CD4-positive, alpha-beta T cell treated with Interferon alpha-2 for 1 hour (primary cell): Measurements from ENCODE around the gene LDLRAP1.

Experiments
- DNase-seq, 2 donors: peaks; one replicate each; pipeline ENCODE4 v3.0.0-alpha.2; 2020 to 2022

Gene LDLRAP1

GRCh38 chr1:25610822-25611630 is 67.6 kb downstream of the LDLRAP1 start:
- peak in 1 of 2 donors; percentile 45 for DNase-seq

DNA sequence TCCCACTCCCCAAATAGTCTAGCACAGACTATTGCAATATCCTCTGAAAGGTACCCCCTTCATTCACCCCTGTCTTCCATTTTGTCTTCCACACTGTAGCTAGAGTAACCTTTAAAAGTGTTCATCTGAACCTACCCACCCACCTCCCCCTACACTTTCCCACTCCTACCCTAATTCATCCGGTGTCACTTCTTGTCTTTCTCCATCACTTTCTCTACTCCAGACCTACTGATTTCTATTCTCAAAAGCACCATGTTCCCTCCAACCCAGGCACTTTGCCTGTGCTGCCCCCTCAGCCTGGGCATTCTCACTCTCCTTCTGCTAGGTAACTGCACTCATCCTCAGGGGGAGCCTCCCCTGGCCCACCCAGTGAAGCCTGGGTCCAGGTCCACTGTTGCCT is 68.4 kb downstream of the LDLRAP1 start:
- no peak for DNase-seq

DNA sequence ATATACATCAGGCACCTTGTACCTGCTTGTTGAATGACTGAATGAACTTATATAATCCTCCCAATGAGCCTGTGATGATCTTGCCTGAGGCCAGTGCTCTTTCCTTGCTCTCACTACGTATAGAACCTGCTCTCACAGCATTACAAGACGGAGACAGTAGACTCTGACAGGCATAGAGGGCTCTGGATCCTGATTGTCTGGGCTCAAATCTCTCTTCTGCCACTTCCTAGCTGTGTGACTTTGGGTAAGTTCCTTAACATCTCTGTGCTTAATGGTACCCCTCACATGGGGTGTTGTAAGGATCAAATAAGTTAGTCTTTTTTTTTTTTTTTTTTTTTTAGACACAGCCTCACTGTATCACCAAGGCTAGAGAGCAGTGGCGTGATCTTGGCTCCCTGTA is 69.0 kb downstream of the LDLRAP1 start:
- DNase-seq: no peak

GRCh38 chr1:25613091-25613490 is 69.7 kb downstream of the LDLRAP1 start:
- no peak for DNase-seq

DNA sequence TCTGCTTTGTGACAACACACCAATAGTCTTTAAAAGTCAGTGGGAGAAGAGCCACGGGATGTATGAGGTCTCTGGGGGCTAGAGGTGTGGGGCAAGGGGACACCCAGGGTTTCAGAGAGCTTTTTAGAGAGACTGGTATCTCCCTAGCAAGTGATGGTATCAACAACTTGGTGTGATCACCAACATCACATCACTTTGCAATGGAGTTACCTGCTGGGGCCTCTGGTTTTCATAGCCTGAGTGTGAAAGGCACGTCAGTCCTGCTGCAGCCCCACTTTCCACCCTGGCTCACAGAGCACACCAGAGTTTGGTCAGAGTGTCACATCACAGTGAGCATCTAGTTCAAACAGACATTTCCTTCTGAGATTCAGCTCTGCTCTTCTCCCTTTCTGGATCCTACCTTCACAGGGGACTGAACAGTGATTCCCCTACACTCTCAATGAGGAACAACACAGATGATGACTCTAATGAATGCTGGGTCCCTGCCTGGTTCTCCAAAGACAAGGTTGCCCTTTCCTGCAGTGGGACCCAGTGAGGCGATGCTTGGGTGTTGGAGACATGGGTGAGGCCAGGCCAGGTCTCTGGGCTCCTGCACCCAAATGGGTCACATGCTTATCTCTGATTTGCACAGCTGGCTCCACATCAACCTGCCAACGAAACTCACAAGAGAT is 71.2 kb downstream of the LDLRAP1 start:
- DNase-seq: no peak

DNA sequence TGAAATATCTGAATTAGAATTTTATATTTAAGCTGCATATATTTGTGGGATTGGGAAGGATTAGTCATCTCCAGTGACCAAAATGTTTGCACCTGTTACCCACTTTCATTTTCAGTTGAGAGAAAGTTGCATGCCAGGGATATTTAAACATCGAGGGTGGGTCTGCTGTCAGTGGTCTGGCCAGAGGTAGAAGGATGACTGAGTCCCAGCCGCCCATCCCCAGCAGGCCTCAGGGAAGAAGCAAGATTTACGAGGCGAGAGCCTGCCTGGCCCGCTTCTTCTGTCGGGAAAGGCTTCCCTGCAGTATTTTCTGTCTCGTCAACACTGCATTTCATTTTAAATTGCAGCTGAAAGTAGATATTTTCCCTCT is 71.8 kb downstream of the LDLRAP1 start:
- DNase-seq: no peak

DNA sequence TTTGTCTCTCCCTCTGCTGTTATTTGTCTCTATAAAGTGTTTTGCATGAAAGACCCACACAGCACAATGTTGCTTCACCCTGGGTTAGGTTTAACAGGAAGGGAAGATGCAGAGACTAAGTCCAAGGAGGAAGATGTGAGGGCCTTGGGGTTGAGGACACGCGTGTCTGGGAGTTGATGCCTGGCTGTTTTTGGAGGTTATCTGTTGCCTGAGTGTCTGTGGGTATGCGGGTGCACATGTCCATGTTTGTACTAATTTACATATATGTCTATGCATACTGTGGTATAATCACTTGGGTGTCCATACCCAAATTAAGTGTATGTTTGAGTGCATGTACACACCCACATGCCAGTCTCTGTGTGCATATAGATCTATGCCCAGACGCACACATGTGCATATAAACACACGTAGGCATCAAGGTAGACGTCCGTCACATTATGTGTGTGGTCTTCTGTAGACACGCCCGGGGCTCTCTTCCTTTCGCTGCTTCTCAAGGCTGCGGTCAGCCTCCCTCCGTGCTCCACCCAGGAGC is 72.2 kb downstream of the LDLRAP1 start:
- DNase-seq: no peak

DNA sequence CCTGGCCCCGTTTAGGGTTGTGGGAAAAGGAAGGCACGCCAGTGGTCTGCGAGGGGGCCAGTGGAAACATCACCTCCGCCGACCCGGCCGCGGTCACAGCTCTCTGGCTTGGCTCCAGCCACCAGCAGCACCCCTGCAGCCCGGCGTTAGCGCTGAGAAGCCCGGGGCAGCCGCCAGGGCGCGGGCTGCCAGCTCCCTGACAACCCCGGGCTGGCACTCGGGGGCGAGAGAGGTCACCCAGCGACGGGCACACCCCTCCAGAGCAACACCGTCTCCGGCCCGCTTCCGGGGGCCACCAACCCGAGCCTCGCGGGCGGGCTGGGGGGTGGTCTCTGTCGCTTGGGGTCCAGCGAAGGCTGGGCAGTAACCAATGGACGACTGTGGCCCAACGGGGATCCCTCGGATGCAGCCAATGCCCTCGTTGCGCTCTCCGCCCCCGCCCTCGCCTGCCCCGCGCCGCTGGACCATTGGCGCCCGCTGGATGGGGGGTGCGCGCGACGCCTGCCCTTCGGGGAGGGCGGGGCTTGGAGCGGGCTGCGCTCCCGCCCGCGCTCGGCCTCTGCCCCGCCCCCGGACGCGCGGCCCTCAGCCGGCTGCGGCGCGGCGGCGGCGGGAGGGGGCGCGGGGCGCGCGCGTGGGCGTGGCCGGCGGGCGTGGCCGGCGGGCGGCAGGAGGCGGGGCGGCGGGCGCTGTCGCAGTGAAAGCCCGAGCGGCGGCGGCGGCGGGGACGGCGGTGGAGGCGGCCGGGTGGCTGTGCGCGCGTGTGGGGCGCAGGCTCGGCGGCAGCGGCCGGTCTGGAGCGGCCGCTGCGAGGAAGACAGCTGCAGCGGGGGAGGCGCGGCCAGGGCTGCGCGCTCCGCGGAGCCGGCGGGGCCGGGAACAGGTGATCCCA is 72.9 kb downstream of the LDLRAP1 start, which contains the start of gene MAN1C1:
TSS of gene MAN1C1 (plus strand) at position 697 of the 892 bp plus-strand sequence. CDS start 1,007 bp downstream, outside the sequence.
- peak; percentile 81 to 92 for DNase-seq

- peak in 1 of 2 donors; percentile 44 for DNase-seq
These were observed 73.7 kb downstream of the LDLRAP1 start for GRCh38 chr1:25616987-25617624.

DNA sequence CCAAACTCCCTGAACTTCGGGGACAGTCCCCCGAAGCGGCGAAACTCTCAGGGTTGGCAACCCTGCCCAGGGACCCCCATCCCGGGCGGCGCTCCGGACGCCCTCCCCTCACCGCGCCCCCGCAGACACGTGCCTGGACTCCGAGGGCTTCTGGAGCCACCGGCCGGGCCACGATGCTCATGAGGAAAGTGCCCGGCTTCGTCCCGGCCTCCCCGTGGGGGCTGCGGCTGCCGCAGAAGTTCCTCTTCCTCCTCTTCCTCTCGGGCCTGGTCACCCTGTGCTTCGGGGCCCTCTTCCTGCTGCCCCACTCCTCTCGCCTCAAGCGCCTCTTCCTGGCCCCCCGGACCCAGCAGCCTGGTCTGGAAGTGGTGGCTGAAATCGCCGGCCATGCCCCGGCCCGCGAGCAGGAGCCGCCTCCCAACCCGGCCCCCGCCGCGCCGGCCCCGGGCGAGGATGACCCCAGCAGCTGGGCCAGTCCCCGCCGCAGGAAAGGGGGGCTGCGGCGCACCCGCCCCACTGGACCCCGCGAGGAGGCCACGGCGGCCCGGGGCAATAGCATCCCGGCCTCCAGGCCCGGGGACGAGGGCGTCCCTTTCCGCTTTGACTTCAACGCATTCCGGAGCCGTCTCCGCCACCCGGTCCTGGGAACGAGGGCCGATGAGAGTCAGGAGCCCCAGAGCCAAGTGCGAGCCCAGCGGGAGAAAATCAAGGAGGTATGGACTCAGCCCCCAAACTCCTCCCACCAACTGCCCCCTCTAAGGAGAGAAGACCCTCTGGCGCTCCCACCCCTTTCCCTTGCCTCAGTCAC is 74.4 kb downstream of the LDLRAP1 start:
- DNase-seq: no peak

- DNase-seq: no peak
These were observed 75.0 kb downstream of the LDLRAP1 start for GRCh38 chr1:25618433-25618808.
